Activated CD4-positive, alpha-beta T cell treated with anti-CD3 and anti-CD28 coated beads for 24 hours (primary cell): ENCODE results near the gene DPY19L1.
"Not testable (repeated sequence)": the region's sequence is repeated elsewhere in the genome, so short reads cannot be mapped to it uniquely, and the experiment has no call there.

Experiments
- DNase-seq, 2 donors: peaks; one replicate each; pipeline ENCODE4 v3.0.0-alpha.2; 2020; ENCODE audit warnings: low read depth in 2 of 2

Gene DPY19L1

DNA sequence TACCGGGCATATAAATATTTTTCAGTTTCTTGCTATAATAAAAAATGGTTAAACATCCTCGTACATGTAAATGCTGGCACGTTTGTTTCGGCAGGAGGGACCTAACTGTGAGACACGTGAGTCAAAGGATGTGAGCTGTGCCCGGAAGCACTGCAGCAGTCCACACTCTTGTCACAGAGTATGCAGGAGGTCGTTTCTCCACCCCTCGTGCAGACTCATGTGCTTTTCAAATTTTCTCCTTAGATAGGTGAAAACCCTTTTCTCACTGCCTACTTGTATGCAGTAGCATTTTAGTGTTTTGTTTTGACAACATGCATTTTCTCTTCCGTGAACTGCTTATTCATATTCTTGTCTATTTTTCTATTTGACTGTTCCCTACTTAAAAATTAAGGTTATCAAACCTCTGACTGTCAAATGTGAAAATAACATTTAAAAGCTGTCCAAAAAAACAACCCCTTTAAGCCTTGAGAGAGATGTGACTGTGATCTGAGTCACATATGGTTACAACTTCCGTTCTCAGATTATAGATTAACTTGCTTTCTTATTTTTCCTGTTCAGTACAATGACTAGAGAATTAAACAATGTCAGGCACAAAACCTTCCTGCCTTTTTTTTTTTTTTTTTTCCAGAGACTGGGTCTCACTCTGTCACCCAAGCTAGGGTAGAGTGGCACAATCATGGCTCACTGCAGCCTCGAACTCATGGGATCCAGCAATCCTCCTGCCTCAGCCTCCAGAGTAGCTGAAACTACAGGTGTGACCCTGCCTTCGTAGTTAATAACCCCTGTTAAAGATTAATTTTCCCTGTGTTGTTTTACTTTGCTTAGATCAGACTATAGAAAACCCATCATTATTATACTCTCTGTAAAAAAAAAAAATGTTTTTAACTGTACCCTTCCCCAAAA, 45.1 kb downstream of the DPY19L1 start:
- peak; percentile 15 to 19 for DNase-seq

DNA sequence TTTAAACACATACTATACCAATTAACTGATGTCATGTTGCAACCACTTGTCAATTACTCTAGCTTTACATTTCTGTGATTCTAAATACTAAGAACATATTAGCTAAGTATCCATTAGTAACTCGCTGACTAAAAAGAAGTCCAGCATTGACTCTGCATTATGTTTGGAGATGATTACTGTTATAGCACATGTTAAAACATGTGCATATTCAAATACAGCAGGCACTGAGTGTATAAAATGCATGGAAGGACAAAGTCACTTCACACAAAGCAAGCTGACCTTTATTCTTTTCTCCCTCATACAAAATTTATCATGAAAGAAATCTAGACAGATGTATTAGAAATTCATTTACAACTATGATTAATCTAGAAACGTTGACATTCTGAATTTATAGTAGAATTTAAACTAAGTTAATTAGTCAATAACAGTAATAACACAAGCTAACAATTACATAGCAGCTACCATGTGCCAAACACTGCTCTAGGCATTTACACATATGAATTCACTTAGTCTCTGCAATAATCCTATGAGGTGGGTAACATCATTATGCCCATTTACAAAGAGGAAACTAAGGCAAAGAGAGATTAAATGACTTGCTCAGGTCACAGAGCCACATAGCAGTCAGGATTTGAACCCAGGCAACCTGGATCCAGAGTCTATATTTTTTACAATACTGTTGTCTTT, 48.7 kb downstream of the DPY19L1 start:
- not testable (repeated sequence) for DNase-seq

GRCh38 chr7:34985155-34985554, 52.1 kb downstream of the DPY19L1 start:
- DNase-seq, result not testable (repeated sequence)

- not testable (repeated sequence) for DNase-seq
Measured at GRCh38 chr7:34984140-34984539, 53.1 kb downstream of the DPY19L1 start.

GRCh38 chr7:34982371-34983019, 54.8 kb downstream of the DPY19L1 start:
- DNase-seq, result no peak

GRCh38 chr7:34979124-34979523, 58.2 kb downstream of the DPY19L1 start:
- DNase-seq, result not testable (repeated sequence)

DNA sequence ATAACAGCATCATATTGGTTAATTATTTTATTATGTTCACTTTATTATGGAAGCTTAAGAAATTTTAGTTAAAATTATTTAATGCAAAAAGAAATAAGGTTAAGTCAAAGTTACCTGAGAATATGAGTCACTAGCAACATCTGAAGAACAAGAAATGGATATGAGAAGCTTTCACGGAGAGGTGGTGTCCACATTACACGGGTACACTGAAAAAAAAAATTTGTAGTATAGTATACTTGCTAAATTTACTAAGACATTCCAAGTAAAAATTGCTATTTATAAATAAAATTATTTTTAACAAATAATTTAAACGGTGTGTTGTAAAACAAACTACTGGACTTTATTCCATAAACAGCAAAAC, 63.9 kb downstream of the DPY19L1 start:
- DNase-seq, result no peak

DNA sequence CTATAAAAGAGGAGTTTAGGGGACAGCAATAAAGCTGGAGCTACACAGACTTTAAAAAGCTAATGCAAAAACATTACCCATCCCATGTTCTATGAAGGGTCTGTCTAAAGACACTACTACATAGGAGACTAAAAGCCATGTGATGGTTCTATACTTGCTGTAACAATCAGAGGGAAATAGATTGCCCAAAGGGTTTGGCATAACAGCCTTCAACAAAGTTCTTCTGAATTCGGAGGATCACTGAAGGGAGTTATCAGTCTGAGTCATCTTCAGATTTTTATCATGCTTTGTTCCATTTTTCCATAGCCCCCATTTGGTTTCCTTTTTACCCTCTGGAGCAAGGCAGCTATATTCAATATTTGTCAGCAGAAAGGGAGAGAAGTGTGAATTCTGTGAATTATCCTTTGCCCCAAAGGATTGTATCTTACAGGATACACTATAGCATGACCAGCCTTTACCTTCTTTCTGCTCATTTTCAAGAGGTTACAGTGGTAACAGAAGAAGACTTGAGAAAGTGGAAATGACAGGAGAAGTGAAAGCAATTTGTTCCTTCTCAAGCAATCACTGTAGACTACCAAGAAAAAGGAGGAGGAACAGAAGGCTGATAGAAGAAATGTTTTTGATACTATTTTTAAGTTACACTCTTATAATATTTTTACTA, 64.4 kb downstream of the DPY19L1 start:
- not testable (repeated sequence) for DNase-seq

- DNase-seq, result not testable (repeated sequence)
Measured at GRCh38 chr7:34967818-34968217, 69.5 kb downstream of the DPY19L1 start.

DNA sequence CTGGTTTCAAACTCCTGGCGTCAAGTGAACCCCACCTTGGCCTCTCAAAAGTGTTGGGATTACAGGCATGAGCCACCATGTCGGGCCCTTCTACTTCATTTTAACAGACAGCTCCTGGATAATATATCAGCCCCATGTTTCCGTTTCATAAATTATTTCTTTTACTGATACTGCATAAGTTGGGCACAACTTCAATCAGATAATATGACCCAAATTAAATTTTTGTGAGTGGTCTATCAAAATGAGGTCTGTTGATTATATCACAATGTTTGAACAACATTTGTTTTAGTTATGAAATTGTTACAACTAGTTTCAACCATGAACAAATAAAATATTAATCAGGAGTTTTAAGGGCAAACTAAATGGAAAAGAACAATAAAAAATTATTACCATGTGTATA, 70.8 kb downstream of the DPY19L1 start:
- DNase-seq, result not testable (repeated sequence)

- no peak for DNase-seq
Measured at GRCh38 chr7:34958021-34958420, 79.3 kb downstream of the DPY19L1 start.

GRCh38 chr7:34952822-34953221, 84.5 kb downstream of the DPY19L1 start:
- DNase-seq, result no peak

DNA sequence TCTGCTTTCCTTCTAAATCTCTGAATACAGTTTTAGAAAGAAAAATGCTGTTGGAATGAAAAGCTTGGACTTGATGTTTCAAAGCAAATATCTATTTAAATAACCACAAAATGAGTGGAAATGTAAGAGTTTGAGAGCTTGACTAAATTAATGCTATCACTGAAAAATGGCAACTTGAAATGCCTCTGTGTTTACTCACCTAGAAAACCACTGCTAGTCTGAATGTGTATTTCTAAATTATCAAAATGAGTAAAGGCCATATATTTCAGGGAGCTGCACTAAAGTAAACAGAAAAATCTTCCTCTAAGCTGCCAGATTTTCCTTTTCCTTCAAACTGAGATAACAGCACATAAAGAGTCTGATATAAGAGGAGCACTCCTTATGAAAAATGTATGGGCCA, 87.9 kb downstream of the DPY19L1 start:
- no peak for DNase-seq

- DNase-seq, result not testable (repeated sequence)
Measured at GRCh38 chr7:34947427-34947826, 89.9 kb downstream of the DPY19L1 start.

- DNase-seq, result no peak
Measured at GRCh38 chr7:34946486-34946885, 90.8 kb downstream of the DPY19L1 start.

DNA sequence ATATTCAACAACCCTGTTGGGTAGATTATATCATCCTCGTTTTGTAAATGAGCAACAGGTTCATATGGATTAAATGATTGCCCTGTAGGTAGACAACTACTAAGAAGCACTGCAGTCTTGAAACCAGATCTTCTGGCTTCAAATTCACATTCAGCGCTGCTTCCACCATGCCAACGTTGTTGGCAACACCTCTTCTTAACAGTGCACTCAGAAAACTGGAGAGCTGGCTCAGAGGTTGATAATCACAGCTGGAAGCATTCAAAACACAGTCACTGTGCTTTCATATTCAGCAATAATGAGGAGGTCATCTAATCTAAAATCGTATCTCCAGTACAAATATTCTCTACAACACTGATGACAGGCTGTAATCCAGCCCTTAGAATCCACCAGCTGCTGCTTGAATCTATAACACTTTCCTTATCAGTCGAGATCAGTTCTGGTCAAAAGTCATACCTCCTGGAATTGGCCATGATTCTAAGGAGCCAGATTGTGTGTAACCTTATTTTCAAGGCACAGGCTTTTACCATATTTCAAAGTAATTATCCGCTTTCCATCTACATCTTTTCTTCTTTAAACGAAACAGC, 91.3 kb downstream of the DPY19L1 start:
- DNase-seq, result not testable (repeated sequence)

DNA sequence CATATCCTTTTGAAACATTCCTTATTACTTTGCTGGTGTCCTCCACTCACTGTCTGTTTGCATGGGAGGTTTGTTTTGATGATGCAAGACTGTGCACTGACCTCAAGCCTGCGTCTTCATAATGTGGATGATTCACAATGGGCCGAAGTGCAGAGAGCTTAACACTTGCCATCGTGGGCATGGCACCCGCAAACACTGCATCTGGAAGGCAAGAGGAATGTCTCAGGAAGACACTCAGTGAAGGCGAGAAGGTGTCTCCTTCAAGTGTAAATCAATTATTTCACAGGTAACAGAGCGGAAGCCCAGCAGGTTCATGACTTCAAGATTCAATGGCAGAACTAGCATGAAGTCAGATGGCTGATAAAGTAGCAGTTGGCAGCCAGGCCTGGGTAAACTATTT, 98.1 kb downstream of the DPY19L1 start:
- no peak for DNase-seq

DNA sequence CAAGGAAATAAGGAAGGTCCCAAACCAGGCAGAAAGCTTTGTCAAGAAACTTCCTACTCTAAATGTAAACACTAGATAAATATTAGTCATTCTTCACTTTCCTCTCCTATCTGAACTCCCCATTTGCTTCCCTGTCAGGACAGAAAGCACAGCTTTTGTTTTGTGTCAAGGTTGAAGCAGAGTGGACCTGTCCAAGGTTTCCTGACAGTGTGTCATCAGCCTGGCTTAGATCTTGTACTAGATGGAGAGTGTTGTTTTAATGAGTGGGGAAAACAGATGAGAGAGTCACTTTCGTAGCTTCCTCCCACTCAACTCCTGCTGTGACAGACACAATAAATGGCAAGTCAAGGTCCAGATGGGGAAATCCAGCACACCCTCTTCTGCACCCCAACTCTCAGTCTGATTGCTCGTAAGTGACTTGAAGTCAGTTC, 101.5 kb downstream of the DPY19L1 start:
- DNase-seq, result not testable (repeated sequence)

DNA sequence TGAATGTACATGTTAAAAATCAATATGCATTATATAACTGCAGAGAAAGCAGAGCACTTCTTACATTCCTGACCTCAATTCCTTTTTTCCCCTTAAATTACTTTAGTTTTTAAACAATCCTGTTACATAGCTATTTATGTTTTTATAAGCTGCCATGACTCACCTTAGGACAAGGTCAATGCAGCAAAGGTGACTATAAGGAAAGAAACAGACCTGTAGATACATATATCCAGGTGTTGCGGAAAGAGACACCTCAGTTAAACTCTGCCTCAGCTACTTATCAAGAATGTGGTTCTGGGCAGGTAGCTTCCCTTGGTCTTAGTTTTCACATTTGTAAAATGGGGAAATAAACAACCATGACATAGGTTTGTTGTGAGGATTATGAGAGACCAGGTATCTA, 105.5 kb downstream of the DPY19L1 start:
- no peak for DNase-seq

DNA sequence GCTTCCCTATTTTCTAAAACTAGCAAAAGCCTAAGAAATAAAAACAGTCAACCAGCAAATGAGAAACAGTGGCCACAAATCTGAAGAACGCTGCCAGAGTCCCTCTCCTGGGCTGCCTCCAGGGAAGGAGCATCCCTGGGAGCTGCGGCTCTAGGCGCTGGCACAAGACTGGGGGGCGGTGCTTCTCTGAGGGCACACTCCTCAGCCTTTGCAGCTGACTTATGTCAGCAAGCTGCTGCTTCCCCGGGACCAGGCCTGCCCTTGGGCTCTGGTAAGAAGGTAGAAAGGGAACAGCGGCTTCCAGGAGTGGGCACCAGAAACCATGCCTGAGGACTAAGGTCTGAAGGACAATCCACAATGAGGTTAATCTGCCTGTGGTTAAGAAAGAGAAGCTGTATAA, 107.5 kb downstream of the DPY19L1 start:
- not testable (repeated sequence) for DNase-seq

GRCh38 chr7:34928560-34928959, 108.7 kb downstream of the DPY19L1 start:
- DNase-seq, result no peak

DNA sequence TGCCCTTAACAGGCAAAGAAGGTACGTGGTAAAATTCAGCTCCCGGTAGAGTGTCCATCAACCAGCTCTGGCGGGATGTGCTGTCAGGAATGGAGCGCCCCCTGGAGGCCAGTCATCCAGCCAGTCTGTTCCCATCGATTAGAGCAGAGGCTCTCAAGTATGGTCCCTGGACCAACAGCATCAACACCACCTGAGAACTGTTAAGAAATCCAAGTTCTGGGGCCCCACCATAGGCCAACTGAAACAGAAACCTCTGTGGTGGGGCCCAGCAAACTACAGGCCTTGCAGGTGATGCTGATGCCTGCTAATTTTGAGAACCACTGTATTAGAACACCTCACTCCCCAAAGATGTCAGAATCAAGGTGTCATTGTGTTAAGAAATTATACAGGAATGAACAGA, 109.2 kb downstream of the DPY19L1 start:
- DNase-seq, result peak; percentile 21 to 33
